Measurements from ENCODE around the gene PDE10A. TPM values are rescaled to one million over a fixed set of nuclear protein-coding genes. Genes with fewer than 3 reads are reported as not detected.

The PDE10A gene
- total RNA-seq, 4 donors from 2014 or later, result 2.7 to 8.8 (median 7.0) TPM

DNA sequence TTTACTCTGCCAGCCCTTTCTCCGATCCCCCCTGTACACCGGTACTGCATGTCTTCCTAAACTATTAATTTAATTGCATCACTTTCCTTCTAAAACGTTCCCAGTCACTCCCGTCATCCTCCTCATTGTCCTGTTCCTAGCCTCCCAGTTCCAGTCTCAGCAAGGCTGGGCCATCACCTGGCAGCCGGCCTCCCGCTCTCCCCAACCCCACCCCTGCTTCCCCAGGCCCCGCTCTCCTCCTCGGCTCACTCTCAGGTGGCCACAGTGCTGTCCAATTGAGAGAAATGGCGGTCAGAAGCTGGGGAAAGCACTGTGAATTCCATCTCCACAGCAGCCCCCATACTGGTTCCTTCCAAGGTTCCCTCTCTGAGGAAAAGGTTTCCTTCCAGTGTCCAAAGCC, 8.9 kb downstream of the PDE10A start:
- TF ChIP-seq, protein P1, sequence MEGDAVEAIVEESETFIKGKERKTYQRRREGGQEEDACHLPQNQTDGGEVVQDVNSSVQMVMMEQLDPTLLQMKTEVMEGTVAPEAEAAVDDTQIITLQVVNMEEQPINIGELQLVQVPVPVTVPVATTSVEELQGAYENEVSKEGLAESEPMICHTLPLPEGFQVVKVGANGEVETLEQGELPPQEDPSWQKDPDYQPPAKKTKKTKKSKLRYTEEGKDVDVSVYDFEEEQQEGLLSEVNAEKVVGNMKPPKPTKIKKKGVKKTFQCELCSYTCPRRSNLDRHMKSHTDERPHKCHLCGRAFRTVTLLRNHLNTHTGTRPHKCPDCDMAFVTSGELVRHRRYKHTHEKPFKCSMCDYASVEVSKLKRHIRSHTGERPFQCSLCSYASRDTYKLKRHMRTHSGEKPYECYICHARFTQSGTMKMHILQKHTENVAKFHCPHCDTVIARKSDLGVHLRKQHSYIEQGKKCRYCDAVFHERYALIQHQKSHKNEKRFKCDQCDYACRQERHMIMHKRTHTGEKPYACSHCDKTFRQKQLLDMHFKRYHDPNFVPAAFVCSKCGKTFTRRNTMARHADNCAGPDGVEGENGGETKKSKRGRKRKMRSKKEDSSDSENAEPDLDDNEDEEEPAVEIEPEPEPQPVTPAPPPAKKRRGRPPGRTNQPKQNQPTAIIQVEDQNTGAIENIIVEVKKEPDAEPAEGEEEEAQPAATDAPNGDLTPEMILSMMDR (IDR thresholded peaks at IDR 0.05; ENCODE audit: low read depth), result no peak

DNA sequence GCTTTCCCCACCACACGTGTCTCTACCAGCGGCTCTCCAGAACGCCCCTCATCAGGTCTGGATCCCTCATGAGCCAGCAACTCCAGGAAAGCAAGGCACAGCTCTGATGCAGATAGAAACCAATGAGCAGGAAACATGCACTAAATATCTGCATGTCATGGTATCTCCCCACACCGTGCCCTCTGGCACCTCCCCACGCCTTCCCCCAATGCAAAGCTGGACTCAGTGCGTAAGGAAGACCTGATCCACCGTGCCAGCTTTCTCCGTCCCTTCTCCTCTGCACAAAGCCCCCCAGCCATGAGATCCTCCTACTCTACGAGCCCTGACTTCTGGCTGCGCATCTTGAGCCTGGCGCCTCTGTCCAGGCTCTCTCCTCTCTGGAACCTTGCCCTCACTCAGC, 9.4 kb downstream of the PDE10A start:
- TF ChIP-seq, protein P1 (IDR thresholded peaks at IDR 0.05; ENCODE audit: low read depth), result no peak

DNA sequence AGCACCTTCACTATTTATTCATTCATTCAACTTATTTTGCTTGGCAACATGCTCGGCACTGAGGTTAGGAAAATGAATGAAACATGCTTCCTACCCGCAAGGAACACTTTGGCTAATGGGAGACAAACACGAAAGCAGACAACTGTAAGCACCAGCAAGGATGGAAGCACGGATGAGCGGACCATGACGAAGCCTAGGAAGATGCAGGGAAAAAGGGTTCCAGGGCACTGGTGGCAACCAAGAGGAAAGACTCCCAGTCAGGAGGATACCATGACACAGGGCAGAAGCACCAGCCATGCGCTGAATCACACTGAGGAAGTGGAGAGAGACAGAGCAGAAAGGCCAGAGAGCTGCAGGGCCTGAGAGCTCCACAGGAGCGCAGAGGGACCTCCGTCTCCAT, 9.8 kb downstream of the PDE10A start:
- TF ChIP-seq, protein P1 (IDR thresholded peaks at IDR 0.05; ENCODE audit: low read depth), result no peak

DNA sequence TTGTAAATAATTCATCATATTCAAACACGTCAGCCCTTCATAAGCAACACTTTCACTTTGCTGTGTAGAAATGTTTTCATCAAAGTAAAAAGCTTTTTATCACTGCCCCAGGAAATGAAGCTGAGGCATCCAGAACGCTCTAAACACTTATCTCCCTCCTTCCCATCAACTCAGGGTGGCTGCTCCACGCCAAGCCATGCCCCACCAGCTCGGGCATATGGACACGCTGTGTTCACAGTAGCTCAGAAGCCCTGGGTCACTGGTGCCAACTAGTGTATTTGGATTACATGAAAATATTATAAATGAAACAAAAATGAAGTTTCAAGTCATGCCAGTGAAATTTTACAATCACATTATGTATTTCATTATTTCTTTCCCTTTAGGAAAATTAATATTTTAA, 10.3 kb downstream of the PDE10A start:
- TF ChIP-seq, protein P1 (IDR thresholded peaks at IDR 0.05; ENCODE audit: low read depth), result no peak

DNA sequence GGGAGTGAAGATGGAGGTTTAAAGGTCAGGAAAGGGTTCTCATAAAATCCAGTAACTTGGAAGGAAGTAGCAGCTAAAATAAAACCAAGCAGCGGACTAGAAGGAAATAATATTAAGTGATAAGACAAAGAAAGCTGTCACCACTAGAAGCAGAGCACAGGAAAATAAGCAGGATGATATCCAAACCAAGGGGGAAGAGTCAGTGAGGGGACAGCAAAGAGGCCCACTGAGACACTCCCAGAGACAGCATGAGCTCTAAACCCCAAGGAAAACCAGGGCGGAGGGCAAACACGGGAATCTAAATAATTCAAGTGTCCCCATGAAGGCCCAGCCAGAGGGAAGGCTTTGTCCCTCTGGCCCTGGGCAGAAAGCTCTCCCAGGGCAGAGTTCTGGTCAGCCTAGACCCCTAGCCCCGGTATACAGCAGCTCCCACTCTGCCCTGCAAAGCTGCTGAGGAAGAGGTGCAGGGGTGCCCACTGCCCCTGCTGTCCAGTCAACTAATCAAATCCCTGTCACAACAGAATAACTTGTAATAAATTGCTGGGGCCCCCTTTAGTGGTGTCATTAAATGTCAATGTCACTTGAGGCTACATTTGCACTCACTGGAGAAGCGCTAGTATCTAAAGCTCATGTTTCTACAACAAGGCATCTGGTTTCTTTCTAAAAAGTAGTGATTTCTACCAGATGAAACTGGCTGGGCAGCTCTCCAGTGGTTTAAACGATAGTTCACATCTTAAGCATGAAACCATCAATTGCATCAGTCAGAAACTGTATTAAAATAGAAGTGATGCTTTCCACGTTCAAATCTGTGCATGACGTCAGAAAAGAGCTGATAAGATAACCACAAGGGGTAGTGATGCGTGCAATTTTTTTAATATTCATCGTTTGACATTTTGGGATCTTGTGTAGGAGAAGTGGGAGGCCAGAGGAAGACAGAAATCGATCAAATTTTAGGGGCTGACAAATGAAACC, 13.6 kb downstream of the PDE10A start:
- TF ChIP-seq, protein P1 (IDR thresholded peaks at IDR 0.05; ENCODE audit: low read depth), result no peak

DNA sequence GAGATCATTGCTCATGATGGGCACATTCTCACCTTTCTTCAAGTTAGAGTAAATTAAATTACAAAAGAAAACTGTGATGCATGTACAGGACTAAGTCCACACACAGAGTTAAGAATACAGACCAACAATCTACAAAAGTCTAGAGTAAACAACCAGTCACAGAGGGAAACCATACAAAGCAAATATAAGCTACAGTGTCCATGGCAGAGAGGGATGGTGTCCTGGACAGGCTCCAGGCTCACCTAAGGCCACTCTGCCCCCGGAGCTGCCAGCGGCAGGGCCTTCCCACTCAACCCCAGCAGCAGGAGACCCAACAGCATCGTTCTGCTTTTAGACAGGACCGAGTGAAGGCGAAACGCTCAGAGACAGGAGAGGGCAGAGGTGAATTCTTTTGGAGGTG, 16.0 kb downstream of the PDE10A start:
- TF ChIP-seq, protein P1 (IDR thresholded peaks at IDR 0.05; ENCODE audit: low read depth), result no peak

DNA sequence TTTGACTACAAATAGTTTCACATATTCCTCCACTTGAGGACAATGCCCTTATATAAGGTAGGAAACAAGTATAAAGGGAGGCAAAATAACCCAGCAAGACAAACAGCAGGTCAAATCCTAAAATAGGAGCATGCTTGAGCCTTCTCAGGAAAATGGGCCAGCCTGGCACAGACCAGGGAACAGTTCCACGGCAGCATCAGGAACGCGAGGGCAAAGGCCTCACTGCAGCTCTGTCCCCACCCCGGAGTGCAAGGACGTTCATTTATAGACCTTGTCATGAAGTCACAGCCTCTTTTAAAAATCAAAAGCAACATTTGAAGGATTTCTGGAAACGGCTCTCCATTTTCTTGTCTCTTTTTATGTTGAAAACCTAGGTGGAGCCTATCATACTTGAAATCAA, 17.1 kb downstream of the PDE10A start:
- TF ChIP-seq, protein P1 (IDR thresholded peaks at IDR 0.05; ENCODE audit: low read depth), result no peak

All from subcutaneous adipose tissue (tissue), 4 donors.